Mesodermal cell (in vitro differentiated cells): ENCODE data around the gene CNN3.

ENCODE experiments used
- H3K27ac ChIP-seq: 2 replicates; pipeline ENCODE4 v1.7.0; 2013; ENCODE audit warnings: mild to moderate bottlenecking, low read depth, low read length, moderate library complexity; ENCODE audit not compliant: severe bottlenecking
- H3K36me3 ChIP-seq: 2 replicates; pipeline ENCODE4 v1.7.1; 2013; ENCODE audit warnings: mild to moderate bottlenecking, low read length, moderate library complexity; ENCODE audit not compliant: control insufficient read depth, insufficient read depth
- H3K4me1 ChIP-seq: one replicate; pipeline ENCODE4 v1.7.1; 2013; ENCODE audit warnings: mild to moderate bottlenecking, low read length; ENCODE audit not compliant: insufficient read depth, control insufficient read depth, poor library complexity, severe bottlenecking
- H3K4me3 ChIP-seq: 2 replicates; pipeline ENCODE4 v1.7.0; 2013; ENCODE audit warnings: low read length, control low read depth, mild to moderate bottlenecking; ENCODE audit not compliant: insufficient read depth, poor library complexity, severe bottlenecking; ENCODE audit errors: extremely low read depth
- H3K9me3 ChIP-seq: 2 replicates; pipeline ENCODE4 v1.7.1; 2013; ENCODE audit warnings: mild to moderate bottlenecking, low read length, moderate library complexity; ENCODE audit not compliant: control insufficient read depth
- WGBS, 2 experiments: methylation state at CpG; one replicate each; pipeline ENCODE4 v1.1.5; 2013; ENCODE audit warnings: missing lambda C conversion rate in 2 of 2; ENCODE audit not compliant: insufficient coverage in 2 of 2; 5-methylcytosine and 5-hydroxymethylcytosine counted together

CNN3 gene

GRCh38 chr1:94905207-94905606, 21.7 kb downstream of the CNN3 start:
- Histone ChIP-seq H3K27ac (peak overlapping the region; percentile 13), H3K4me3 (no peak overlapping the region), H3K9me3 (no peaks in the 10 kb centered on the region), H3K36me3 (peaks cover 78% of the 10 kb centered on the region), H3K4me1 (peaks cover 25% of the 10 kb centered on the region)
- 95 to 96% methylated on average over 2 to 4 of the region's 4 CpGs for WGBS, 2 experiments

GRCh38 chr1:94903280-94904009, 23.5 kb downstream of the CNN3 start:
- peaks cover 19% of the 10 kb centered on the region for H3K4me1 ChIP-seq
- 96 to 100% methylated on average over 3 to 5 of the region's 7 CpGs for WGBS, 2 experiments
- H3K27ac ChIP-seq, result peak overlapping the region; percentile 67
- H3K4me3 ChIP-seq, result no peak overlapping the region
- no peaks in the 10 kb centered on the region for H3K9me3 ChIP-seq
- H3K36me3 ChIP-seq, result peaks cover 76% of the 10 kb centered on the region

- peaks cover 82% of the 10 kb centered on the region for H3K36me3 ChIP-seq
Measured at GRCh38 chr1:94901841-94902240, 25.1 kb downstream of the CNN3 start.

GRCh38 chr1:94899756-94900155, 27.2 kb downstream of the CNN3 start:
- Histone ChIP-seq H3K4me3 (no peak overlapping the region), H3K4me1 (peaks cover 13% of the 10 kb centered on the region), H3K36me3 (peaks cover 83% of the 10 kb centered on the region), H3K27ac (no peak overlapping the region), H3K9me3 (no peaks in the 10 kb centered on the region)
- WGBS, 2 experiments, result 100% methylated on average over 1 of the region's 1 CpG; no CpG with 5 or more reads in 1 of the 2 experiments

More at GRCh38 chr1:94901841-94902240, 25.1 kb downstream of the CNN3 start:
- no peak overlapping the region for H3K27ac ChIP-seq
- H3K4me1 ChIP-seq, result peaks cover 19% of the 10 kb centered on the region
- WGBS, 2 experiments, result 83 to 100% methylated on average over 1 of the region's 4 CpGs
- H3K9me3 ChIP-seq, result no peaks in the 10 kb centered on the region
- H3K4me3 ChIP-seq, result no peak overlapping the region

- Histone ChIP-seq H3K36me3 (peaks cover 92% of the 10 kb centered on the region), H3K4me3 (no peak overlapping the region), H3K27ac (no peak overlapping the region), H3K9me3 (no peaks in the 10 kb centered on the region), H3K4me1 (peaks cover 4% of the 10 kb centered on the region)
- WGBS, 2 experiments, result 100% methylated on average over 1 to 5 of the region's 7 CpGs
Measured at GRCh38 chr1:94898491-94899385, 28.2 kb downstream of the CNN3 start.

GRCh38 chr1:94895518-94895917, 31.4 kb downstream of the CNN3 start:
- Histone ChIP-seq H3K27ac (no peak overlapping the region), H3K36me3 (peaks cover 85% of the 10 kb centered on the region), H3K4me1 (no peaks in the 10 kb centered on the region), H3K4me3 (no peak overlapping the region), H3K9me3 (no peaks in the 10 kb centered on the region)
- 86 to 100% methylated on average over 1 of the region's 1 CpG for WGBS, 2 experiments

GRCh38 chr1:94894630-94895029, 32.3 kb downstream of the CNN3 start:
- H3K4me1 ChIP-seq, result no peaks in the 10 kb centered on the region
- H3K4me3 ChIP-seq, result no peak overlapping the region
- H3K36me3 ChIP-seq, result peaks cover 80% of the 10 kb centered on the region
- H3K27ac ChIP-seq, result no peak overlapping the region
- H3K9me3 ChIP-seq, result no peaks in the 10 kb centered on the region
- no CpG with 5 or more reads among the region's 4 CpGs for WGBS, 2 experiments

- Histone ChIP-seq H3K4me1 (no peaks in the 10 kb centered on the region), H3K4me3 (no peak overlapping the region), H3K36me3 (peaks cover 68% of the 10 kb centered on the region), H3K27ac (peak overlapping the region; percentile 31), H3K9me3 (no peaks in the 10 kb centered on the region)
- WGBS, 2 experiments, result 95 to 100% methylated on average over 2 to 4 of the region's 4 CpGs
Measured at GRCh38 chr1:94892604-94893254, 34.2 kb downstream of the CNN3 start.

- peaks cover 25% of the 10 kb centered on the region for H3K36me3 ChIP-seq
- 100% methylated on average over 1 of the region's 3 CpGs for WGBS, 2 experiments
- no peak overlapping the region for H3K4me3 ChIP-seq
- H3K27ac ChIP-seq, result no peak overlapping the region
- peaks cover 3% of the 10 kb centered on the region for H3K4me1 ChIP-seq
- H3K9me3 ChIP-seq, result no peaks in the 10 kb centered on the region
Measured at GRCh38 chr1:94888201-94888600, 38.7 kb downstream of the CNN3 start.

GRCh38 chr1:94887603-94888171, 39.2 kb downstream of the CNN3 start:
- H3K36me3 ChIP-seq, result peaks cover 20% of the 10 kb centered on the region
- H3K27ac ChIP-seq, result no peak overlapping the region
- H3K4me1 ChIP-seq, result peaks cover 3% of the 10 kb centered on the region
- no peak overlapping the region for H3K4me3 ChIP-seq
- no peaks in the 10 kb centered on the region for H3K9me3 ChIP-seq
- WGBS, 2 experiments, result 60 to 70% methylated on average over 1 to 3 of the region's 4 CpGs
